Hepatocyte (in vitro differentiated cells): Measurements from ENCODE around the gene F7.

Experiments
- CTCF ChIP-seq: fragments of 200-600 bp; sonication (generic); IDR thresholded peaks from 2 replicates; pipeline ENCODE4 v1.5.1; 2016; ENCODE audit warnings: antibody characterized with exemption, mild to moderate bottlenecking; ENCODE audit not compliant: poor library complexity
- EZH2phosphoT487 ChIP-seq: fragments of 200-600 bp; sonication (generic); IDR thresholded peaks from one replicate; pipeline ENCODE4 v1.6.1; 2018; ENCODE audit warnings: antibody characterized with exemption, mild to moderate bottlenecking, low read depth, moderate library complexity; ENCODE audit not compliant: unreplicated experiment, severe bottlenecking

- TF ChIP-seq CTCF (no peak), EZH2phosphoT487 (no peak)
These were observed 55.4 kb downstream of the F7 start for GRCh38 chr13:113160983-113161382.
